CD14-positive monocyte (primary cell): ENCODE data around the gene KCNC1. TPM values are rescaled to one million over a fixed set of nuclear protein-coding genes. Genes with fewer than 3 reads are reported as not detected.

Experiments used
- DNase-seq, 3 donors: peaks; one replicate each; pipeline ENCODE4 v3.0.0-alpha.2; 2011 to 2022
- H2AFZ ChIP-seq: 2 replicates; pipeline ENCODE4 v1.6.0; 2012; ENCODE audit warnings: mild to moderate bottlenecking, low read depth, low read length, inconsistent platforms; ENCODE audit not compliant: insufficient read depth, poor library complexity, severe bottlenecking
- H3K27ac ChIP-seq, 2 donors: 1 replicate in 1 of 2; 2 replicates in 1 of 2; pipeline ENCODE4 v1.5.1; 2012 to 2013; ENCODE audit warnings: low read length in 2 of 2, control low read depth in 1 of 2, inconsistent platforms in 1 of 2, low read depth in 1 of 2, mild to moderate bottlenecking in 1 of 2
- H3K27me3 ChIP-seq, 2 donors: one replicate each; pipeline versions ENCODE4 v1.6.0 to v1.6.1; 2011 to 2013; ENCODE audit warnings: low read length in 2 of 2; ENCODE audit not compliant: control insufficient read depth in 2 of 2, insufficient read depth in 2 of 2
- H3K36me3 ChIP-seq, 2 donors: replicated peaks in 1 of 2; 1 replicate in 1 of 2; 2 replicates in 1 of 2; pipeline versions ENCODE4 v1.5.1 to v1.6.1; 2012 to 2013; ENCODE audit warnings: low read length in 2 of 2, control low read depth in 1 of 2, inconsistent platforms in 1 of 2, mild to moderate bottlenecking in 1 of 2; ENCODE audit not compliant: insufficient read depth in 2 of 2, control insufficient read depth in 1 of 2
- H3K4me1 ChIP-seq, 2 donors: 1 replicate in 1 of 2; 2 replicates in 1 of 2; pipeline versions ENCODE4 v1.5.1 to v1.6.1; 2012 to 2013; ENCODE audit warnings: low read length in 2 of 2, control low read depth in 1 of 2, inconsistent platforms in 1 of 2, mild to moderate bottlenecking in 1 of 2, moderate library complexity in 1 of 2; ENCODE audit not compliant: insufficient read depth in 2 of 2, control insufficient read depth in 1 of 2
- H3K4me2 ChIP-seq: replicated peaks from 2 replicates; pipeline ENCODE3; 2012; ENCODE audit warnings: low read length, moderate library complexity, mild to moderate bottlenecking; ENCODE audit not compliant: poor library complexity, severe bottlenecking; ENCODE audit errors: extremely low read depth
- H3K4me3 ChIP-seq, 3 experiments: fragments of 200-600 bp in 1 of 3; sonication (generic) in 1 of 3; replicated peaks in 1 of 3; 1 replicate in 2 of 3; 2 replicates in 1 of 3; pipeline ENCODE4 v1.5.1; 2011 to 2013; ENCODE audit warnings: low read length in 3 of 3, mild to moderate bottlenecking in 3 of 3, control low read depth in 2 of 3, low read depth in 2 of 3, inconsistent platforms in 1 of 3, moderate library complexity in 1 of 3
- H3K79me2 ChIP-seq: 2 replicates; pipeline ENCODE4 v1.6.0; 2012; ENCODE audit warnings: mild to moderate bottlenecking, control low read depth, inconsistent platforms, low read length, moderate library complexity; ENCODE audit not compliant: insufficient read depth
- H3K9ac ChIP-seq: 2 replicates; pipeline ENCODE4 v1.6.0; 2017; ENCODE audit warnings: low read length, mild to moderate bottlenecking; ENCODE audit not compliant: insufficient read depth, poor library complexity, severe bottlenecking
- H3K9me3 ChIP-seq, 2 donors: replicated peaks in 1 of 2; 1 replicate in 1 of 2; 2 replicates in 1 of 2; pipeline versions ENCODE4 v1.5.1 to v1.6.1; 2012 to 2013; ENCODE audit warnings: low read length in 2 of 2, control low read depth in 1 of 2; ENCODE audit not compliant: control insufficient read depth in 1 of 2, insufficient read depth in 1 of 2
- H4K20me1 ChIP-seq: 2 replicates; pipeline ENCODE4 v1.6.0; 2012; ENCODE audit warnings: mild to moderate bottlenecking, low read length, control low read depth, moderate library complexity; ENCODE audit not compliant: insufficient read depth
- H3K27ac Mint-ChIP-seq, 7 donors: one replicate each; pipeline ENCODE4 v1.8.0; 2020; ENCODE audit warnings: mild to moderate bottlenecking in 7 of 7, mixed read lengths in 7 of 7, moderate library complexity in 6 of 7, inconsistent platforms in 2 of 7
- H3K27me3 Mint-ChIP-seq, 3 donors: one replicate each; pipeline ENCODE4 v1.8.0; 2021 to 2022; ENCODE audit warnings: low read depth in 3 of 3, mild to moderate bottlenecking in 3 of 3, mixed read lengths in 3 of 3, moderate library complexity in 3 of 3, inconsistent platforms in 1 of 3
- H3K36me3 Mint-ChIP-seq, 2 donors: one replicate each; pipeline ENCODE4 v1.8.0; 2020; ENCODE audit warnings: mixed read lengths in 2 of 2, inconsistent platforms in 1 of 2, mild to moderate bottlenecking in 1 of 2
- H3K4me1 Mint-ChIP-seq: one replicate; pipeline ENCODE4 v1.8.0; 2020; ENCODE audit warnings: mild to moderate bottlenecking, mixed read lengths
- H3K4me3 Mint-ChIP-seq, 2 donors: one replicate each; pipeline ENCODE4 v1.8.0; 2020; ENCODE audit warnings: mild to moderate bottlenecking in 2 of 2, mixed read lengths in 2 of 2, moderate library complexity in 1 of 2
- H3K9me3 Mint-ChIP-seq, 7 donors: one replicate each; pipeline ENCODE4 v1.8.0; 2020 to 2022; ENCODE audit warnings: mixed read lengths in 7 of 7, mild to moderate bottlenecking in 6 of 7, moderate library complexity in 6 of 7, inconsistent platforms in 2 of 7
- WGBS: methylation state at CpG from one replicate; pipeline ENCODE4 v1.1.5; 2013; ENCODE audit warnings: missing lambda C conversion rate; ENCODE audit not compliant: insufficient coverage; 5-methylcytosine and 5-hydroxymethylcytosine counted together
- intact Hi-C, 2 donors: fragments of 100-400 bp; cut with micrococcal nuclease; formaldehyde crosslinking; loops; one replicate each; pipeline versions ENCODE4 v1.15.0 to v1.15.1; 2023
- polyA plus RNA-seq, 3 donors: library from polyadenylated mRNA; depleted of rRNA in 1 of 3; unstranded in 2 of 3; stranded (reverse) in 1 of 3; fragments of 300-500 nt in 2 of 3; fragments of >200 nt in 1 of 3; fragmentation: Illumina TruSeq in 2 of 3; gene quantifications; 1 replicate in 2 of 3; 2 replicates in 1 of 3; pipeline ENCODE4 v1.2.3, GENCODE V29; 2012 to 2021
- TF ChIP-seq, protein P1 (sequence below): fragments of 200-600 bp; IDR thresholded peaks from one replicate; pipeline ENCODE4 v1.8.0; 2022; ENCODE audit warnings: antibody characterized with exemption, mild to moderate bottlenecking

Gene KCNC1
- polyA plus RNA-seq, 3 donors = not detected

DNA sequence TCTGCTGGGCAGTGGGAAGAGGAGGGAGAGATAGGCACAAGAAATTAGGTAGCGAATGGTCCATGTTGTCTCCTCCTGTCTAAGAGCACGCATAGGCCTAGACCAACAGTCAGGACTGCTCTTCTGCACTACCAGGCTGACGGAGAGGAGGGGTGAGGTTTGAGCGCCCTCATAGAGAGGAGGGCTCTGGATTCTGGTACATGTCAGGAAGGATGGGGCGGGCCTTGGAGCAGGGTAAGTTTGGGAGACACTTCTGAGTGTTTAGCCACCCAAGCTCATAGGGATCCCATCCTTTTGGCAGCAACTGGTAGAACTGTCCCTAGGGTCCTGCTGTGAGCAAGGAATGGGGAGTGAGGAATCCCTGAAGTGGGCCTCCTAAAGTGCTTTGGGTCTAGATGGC lies 60.4 kb downstream of the KCNC1 start:
- Mint-ChIP-seq H3K27ac (peak overlapping the region in 2 of 7 donors; percentile 46 to 73), H3K4me3 (no peak overlapping the region), H3K4me1 (no peaks in the 10 kb centered on the region), H3K9me3 (peaks cover 0 to 2% (median 0%) of the 10 kb centered on the region in 7 donors), H3K36me3 (no peaks in the 10 kb centered on the region), H3K27me3 (peaks cover 0 to 1% (median 0%) of the 10 kb centered on the region in 3 donors)
- no peak overlapping the region for H3K27ac ChIP-seq
- TF ChIP-seq, protein P1, sequence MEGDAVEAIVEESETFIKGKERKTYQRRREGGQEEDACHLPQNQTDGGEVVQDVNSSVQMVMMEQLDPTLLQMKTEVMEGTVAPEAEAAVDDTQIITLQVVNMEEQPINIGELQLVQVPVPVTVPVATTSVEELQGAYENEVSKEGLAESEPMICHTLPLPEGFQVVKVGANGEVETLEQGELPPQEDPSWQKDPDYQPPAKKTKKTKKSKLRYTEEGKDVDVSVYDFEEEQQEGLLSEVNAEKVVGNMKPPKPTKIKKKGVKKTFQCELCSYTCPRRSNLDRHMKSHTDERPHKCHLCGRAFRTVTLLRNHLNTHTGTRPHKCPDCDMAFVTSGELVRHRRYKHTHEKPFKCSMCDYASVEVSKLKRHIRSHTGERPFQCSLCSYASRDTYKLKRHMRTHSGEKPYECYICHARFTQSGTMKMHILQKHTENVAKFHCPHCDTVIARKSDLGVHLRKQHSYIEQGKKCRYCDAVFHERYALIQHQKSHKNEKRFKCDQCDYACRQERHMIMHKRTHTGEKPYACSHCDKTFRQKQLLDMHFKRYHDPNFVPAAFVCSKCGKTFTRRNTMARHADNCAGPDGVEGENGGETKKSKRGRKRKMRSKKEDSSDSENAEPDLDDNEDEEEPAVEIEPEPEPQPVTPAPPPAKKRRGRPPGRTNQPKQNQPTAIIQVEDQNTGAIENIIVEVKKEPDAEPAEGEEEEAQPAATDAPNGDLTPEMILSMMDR = no peak
- no peaks in the 10 kb centered on the region for H4K20me1 ChIP-seq
- H3K27me3 ChIP-seq = no peaks in the 10 kb centered on the region
- H3K4me1 ChIP-seq = no peaks in the 10 kb centered on the region
- 98% methylated on average over 5 of the region's 5 CpGs for WGBS
- no peak overlapping the region for H3K4me3 ChIP-seq
- no peak overlapping the region for H3K4me2 ChIP-seq
- H3K36me3 ChIP-seq = no peaks in the 10 kb centered on the region
- no peak overlapping the region for H2AFZ ChIP-seq
- no peak overlapping the region for H3K9ac ChIP-seq
- H3K9me3 ChIP-seq = no peaks in the 10 kb centered on the region
- no peak for DNase-seq
- H3K79me2 ChIP-seq = no peaks in the 10 kb centered on the region
- intact Hi-C loops = no loop called here

DNA sequence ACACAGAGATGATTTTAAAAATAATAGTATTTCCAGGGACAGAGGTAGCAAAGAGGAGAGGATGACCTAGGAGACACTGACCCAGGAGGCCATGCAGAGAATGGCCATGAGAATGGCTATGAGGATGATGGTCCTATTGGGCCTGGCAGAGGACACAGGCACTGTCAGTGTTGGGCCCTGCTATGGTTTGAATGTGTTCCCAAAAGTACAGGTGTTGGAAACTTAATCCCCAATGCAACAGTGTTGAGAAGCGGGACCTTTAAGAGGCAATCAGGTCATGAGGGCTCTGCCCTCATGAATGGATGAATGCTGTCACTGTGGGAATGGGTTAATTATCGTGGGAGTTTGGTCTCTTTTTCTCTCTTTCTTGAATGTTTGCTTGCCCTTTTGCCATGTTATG lies 61.6 kb downstream of the KCNC1 start:
- 100% methylated on average over 1 of the region's 2 CpGs for whole genome bisulfite sequencing
- H3K9ac ChIP-seq = no peak overlapping the region

More for the DNA sequence above, 61.6 kb downstream of the KCNC1 start:
- Mint-ChIP-seq H3K4me3 (no peak overlapping the region), H3K27ac (no peak overlapping the region), H3K36me3 (no peaks in the 10 kb centered on the region), H3K4me1 (no peaks in the 10 kb centered on the region), H3K9me3 (peaks cover 0 to 2% (median 0%) of the 10 kb centered on the region in 7 donors), H3K27me3 (peaks cover 0 to 1% (median 0%) of the 10 kb centered on the region in 3 donors)
- H2AFZ ChIP-seq = no peak overlapping the region
- intact Hi-C loops = no loop called here
- no peaks in the 10 kb centered on the region for H3K79me2 ChIP-seq
- no peak overlapping the region for H3K27ac ChIP-seq
- no peaks in the 10 kb centered on the region for H3K9me3 ChIP-seq
- no peak overlapping the region for H3K4me3 ChIP-seq
- no peaks in the 10 kb centered on the region for H3K36me3 ChIP-seq
- no peaks in the 10 kb centered on the region for H4K20me1 ChIP-seq
- TF ChIP-seq, protein P1 = no peak
- H3K27me3 ChIP-seq = no peaks in the 10 kb centered on the region
- no peak overlapping the region for H3K4me2 ChIP-seq
- no peak for DNase-seq
- H3K4me1 ChIP-seq = no peaks in the 10 kb centered on the region
